NCI-H1048 (cell line): ENCODE measurements around the gene ITGAV.
"Not testable (repeated sequence)": the region's sequence is repeated elsewhere in the genome, so short reads cannot be mapped to it uniquely, and the experiment has no call there.

Experiments
- DNase-seq: peaks from one replicate; lab custom pipeline; 2025; lab: John Stamatoyannopoulos, UW

The ITGAV gene

GRCh38 chr2:186589612-186590349 lies at the start of gene ITGAV:
Gene ITGAV (plus strand): TSS chr2:186590056. CDS start chr2:186590339, 283 bp downstream.
- peak; percentile 69 for DNase-seq

DNA sequence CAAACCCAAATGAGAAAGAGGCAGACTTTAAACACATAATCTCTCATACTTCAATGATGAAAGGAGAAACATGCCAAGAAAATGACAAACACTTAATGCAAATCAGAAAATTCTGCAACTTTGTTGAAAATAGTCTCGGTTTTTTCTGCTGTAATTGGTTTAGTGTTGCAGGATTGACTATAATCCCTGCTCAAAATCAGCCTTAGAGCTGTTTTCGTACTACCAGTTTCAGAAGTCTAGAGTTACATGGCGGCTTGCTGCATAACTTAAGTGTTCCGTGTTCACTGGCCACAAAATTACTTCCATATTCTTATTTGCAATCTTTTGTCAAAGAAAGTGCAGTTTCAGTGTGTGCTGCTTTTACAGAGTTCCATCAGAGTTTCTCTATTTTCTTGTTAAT lies 48.9 kb upstream of the ITGAV start:
- no peak for DNase-seq

DNA sequence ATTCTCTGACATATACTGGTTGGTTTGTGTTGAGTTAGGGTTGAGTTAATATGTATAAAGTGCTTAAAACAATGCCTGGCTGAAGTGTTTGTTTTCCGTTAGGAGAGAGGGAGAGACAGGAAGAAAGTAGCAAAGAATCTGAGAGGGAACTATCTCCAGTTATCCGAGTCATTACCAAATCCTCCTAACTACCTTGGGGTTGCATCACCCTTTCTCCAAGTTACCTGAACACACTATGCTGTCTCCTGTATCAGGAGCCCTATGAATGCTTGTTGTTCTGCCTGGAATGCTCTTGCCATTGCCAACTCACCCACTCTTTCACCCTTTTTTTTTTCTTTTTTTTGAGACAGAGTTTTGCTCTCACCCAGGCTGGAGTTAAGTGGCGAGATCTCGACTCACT lies 47.9 kb upstream of the ITGAV start:
- no peak for DNase-seq

- DNase-seq, result no peak
Measured at GRCh38 chr2:186543561-186544131, 46.2 kb upstream of the ITGAV start.

DNA sequence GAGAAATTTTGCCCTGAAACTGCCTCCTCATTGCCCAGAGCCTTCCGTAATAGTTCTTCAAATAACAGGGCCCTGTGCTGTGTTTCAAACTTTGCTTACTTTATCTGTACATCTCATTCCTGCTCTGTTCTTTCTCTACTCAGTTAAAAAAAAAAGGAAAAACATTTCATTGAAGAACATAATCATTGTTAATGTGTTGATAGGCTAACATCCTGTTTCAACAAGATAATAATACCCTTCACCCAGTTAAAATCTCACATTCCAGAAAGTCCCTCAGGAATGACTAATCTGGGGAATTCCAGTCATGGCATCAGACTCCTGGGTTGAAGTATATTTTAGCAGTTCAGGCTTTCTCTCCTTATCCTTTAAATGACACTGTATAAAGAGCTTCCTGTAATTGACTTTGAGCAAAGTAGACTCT lies 45.6 kb upstream of the ITGAV start:
- no peak for DNase-seq

DNA sequence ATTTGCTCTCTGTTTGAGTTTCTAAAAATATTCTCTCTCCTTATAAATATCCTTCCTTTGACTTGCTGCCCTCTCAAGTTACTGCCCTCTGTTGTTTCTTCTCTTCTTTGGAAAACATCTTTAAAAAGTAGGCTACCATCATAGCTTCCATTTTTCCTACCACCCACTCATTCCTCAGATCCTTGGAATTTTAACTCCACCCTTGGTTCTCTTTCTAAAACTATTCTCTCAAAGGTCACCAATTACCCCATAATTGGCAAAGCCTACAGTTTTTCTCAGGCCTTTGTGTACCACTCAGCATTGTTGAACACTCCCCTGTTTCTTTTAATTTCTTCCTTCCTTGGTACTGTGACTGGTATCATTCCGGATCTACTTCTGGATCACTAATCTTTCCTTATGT lies 43.0 kb upstream of the ITGAV start:
- DNase-seq, result no peak

DNA sequence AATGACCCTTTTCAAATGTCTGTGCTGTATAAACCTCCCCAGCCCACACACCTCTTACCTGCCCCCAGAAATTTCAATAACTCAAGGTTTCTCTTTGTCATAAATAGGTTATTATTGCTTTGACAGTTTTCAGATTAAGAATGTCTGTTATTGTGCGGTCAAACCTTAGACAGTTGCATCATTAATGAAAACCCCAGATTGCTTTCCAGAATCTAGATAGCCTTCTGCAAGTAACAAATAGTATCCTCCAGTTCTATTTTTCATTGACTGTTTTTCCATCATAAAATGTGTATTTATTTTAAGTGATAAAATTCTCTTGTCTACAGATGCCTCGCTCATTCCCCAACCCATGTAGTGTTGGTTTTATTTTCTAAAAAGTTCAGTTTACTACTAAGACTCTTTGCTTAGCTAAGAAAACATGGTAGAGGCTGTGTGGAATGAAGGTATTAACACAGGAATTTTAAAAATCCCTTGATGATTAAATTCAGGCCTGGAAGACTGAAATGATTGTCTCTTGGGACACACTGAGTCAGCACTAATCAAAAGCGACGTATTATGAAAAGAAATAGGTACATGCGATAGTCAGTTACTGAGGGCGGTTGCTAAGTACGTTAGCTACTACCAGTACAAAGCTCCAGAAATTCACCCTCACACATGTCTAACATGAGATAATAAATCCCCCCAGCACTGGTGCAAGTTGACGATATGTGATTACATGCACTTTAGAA lies 38.4 kb upstream of the ITGAV start:
- no peak for DNase-seq

- DNase-seq, result no peak
Measured at GRCh38 chr2:186554429-186554828, 35.4 kb upstream of the ITGAV start.

DNA sequence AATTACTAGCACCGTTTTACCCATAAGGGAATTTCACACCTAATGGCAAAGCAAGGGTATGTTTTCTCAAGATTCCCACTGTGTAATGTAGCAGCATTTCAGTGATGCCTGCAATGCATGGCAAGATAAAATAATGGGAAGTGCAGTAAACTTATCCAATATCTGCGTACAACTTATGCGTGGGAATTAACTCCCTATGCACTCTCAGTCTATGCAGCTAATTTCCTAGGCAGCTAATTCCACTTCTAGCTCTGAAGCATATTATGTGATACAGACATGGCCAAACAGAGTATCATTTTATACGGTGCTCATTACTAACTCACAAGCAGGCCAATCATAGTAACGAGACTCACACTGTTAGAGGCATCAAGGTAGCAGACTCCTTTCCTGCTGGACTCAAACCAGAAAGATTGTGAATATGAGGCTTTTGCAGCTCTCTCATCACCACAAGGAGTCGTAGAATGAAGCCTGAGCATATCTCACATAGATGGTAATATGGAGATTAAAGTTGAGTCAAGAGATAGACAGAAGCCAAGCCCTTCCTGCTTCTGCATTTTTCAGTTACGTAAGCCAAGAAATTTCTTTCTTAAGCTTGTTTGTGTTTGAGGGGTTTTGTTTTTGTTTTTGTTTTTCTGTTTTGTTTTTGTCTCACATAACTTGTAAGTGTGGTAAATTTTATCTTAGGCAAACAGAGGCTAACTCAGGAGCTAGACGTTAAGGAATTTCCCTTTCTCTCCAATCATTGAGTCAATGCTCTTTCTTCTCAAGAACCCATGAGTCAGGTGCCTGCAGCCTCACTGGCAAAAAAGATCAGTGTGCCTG lies 34.8 kb upstream of the ITGAV start:
- no peak for DNase-seq

GRCh38 chr2:186558512-186559276 lies 31.2 kb upstream of the ITGAV start:
- no peak for DNase-seq

- DNase-seq, result no peak
Measured at GRCh38 chr2:186559370-186559769, 30.5 kb upstream of the ITGAV start.

DNA sequence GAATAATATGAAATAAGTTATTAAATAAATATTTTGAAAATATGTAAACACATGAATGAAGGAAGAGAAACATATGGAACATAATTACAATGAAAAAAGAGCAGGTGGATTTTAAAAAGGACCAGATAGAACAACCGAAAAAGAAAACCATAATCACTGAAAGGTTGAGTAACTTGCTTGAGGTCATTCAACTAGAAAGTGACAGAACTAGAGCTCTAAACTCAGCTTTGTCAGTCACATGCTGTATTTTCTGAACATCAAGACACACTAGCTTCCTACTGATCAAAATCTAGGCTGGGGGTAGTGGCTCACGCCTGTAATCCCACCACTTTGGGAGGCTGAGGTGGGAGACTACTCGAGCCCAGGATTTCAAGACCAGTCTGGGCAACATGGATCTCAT lies 30.0 kb upstream of the ITGAV start:
- no peak for DNase-seq

DNA sequence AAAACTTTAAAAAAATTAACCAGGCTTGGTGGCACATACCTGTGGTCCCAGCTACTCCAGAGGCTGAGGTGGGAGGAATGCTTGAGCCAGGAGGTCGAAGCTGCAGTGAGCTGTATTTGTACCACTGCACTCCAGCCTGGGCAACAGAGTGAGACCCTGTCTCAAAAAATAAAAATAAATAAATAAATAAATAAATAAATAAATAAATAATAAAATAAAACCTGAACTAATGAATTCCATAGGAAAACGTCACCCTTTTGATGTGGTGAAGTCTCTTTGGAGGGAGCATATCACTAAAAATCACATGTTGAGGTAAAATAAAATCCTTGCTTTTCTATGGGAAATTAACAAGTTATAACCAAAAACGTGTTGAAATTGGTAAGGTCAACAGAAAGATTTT lies 29.6 kb upstream of the ITGAV start:
- DNase-seq, result no peak

GRCh38 chr2:186561467-186562208 lies 28.2 kb upstream of the ITGAV start:
- DNase-seq, result no peak

DNA sequence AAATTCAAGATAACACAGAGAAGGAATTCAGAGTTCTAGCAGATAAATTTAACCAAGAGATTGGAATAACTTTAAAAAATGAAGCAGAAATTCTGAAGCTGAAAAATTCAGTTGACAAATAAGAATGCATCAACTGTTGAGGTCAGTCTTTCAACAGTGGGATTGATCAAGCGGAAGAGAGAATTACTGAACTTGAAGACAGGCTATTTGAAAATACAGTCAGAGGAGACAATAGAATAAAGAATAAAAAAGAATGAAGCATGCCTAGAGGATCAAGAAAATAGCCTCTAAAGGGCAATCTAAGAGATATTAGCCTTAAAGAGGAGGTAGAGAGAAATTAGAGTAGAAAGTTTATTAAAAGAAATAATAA lies 27.7 kb upstream of the ITGAV start:
- no peak for DNase-seq

- not testable (repeated sequence) for DNase-seq
Measured at GRCh38 chr2:186568600-186568999, 21.3 kb upstream of the ITGAV start.

- DNase-seq, result not testable (repeated sequence)
Measured at GRCh38 chr2:186569127-186569526, 20.7 kb upstream of the ITGAV start.

- DNase-seq, result no peak
Measured at GRCh38 chr2:186569897-186570296, 20.0 kb upstream of the ITGAV start.

- DNase-seq, result no peak
Measured at GRCh38 chr2:186570604-186571003, 19.3 kb upstream of the ITGAV start.

DNA sequence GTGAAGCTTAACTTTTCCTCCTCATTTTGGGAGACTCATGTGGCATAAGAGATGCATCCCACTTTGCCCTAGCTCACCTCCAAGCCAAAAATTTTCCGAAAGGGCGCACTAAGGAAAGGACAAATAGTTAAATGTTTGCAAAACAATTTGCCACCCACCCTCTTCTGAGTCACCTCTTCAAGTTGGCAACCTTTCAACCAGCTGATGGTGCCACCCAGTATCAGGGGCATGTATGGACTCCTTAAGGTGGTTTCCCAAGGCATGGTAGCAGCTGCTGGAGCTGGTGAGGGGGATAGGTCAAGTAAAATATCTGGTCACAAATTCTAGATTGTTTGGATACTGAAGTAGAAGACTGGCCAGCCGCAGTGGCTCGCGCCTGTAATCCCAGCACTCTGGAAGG lies 17.2 kb upstream of the ITGAV start:
- no peak for DNase-seq

- DNase-seq, result no peak
Measured at GRCh38 chr2:186573531-186573930, 16.3 kb upstream of the ITGAV start.
